Fibroblast of lung (primary cell): ENCODE results near the gene MARK4. TPM values are rescaled to one million over a fixed set of nuclear protein-coding genes. Genes with fewer than 3 reads are reported as not detected.

Experiments
- DNase-seq, 2 donors: peaks; one replicate each; pipeline versions ENCODE4 v3.0.0 to v3.0.0-alpha.2; 2010; ENCODE audit warnings: low read depth in 2 of 2
- H2AFZ ChIP-seq: 2 replicates; pipeline ENCODE4 v1.5.1; 2012; ENCODE audit warnings: low read length, control low read depth, inconsistent platforms
- H3K27ac ChIP-seq: 2 replicates; pipeline ENCODE4 v1.5.1; 2011; ENCODE audit warnings: low read length, control low read depth; ENCODE audit not compliant: insufficient read depth
- H3K27me3 ChIP-seq: 2 replicates; pipeline ENCODE4 v1.5.1; 2011; ENCODE audit warnings: mild to moderate bottlenecking, low read length; ENCODE audit not compliant: control insufficient read depth, insufficient read depth
- H3K36me3 ChIP-seq: 2 replicates; pipeline ENCODE4 v1.5.1; 2011; ENCODE audit warnings: low read length; ENCODE audit not compliant: control insufficient read depth, insufficient read depth
- H3K4me1 ChIP-seq: 2 replicates; pipeline ENCODE4 v1.5.1; 2011; ENCODE audit warnings: low read length; ENCODE audit not compliant: control insufficient read depth, insufficient read depth; ENCODE audit errors: extremely low read depth
- H3K4me2 ChIP-seq: 2 replicates; pipeline ENCODE4 v1.5.1; 2011; ENCODE audit warnings: low read length, control low read depth; ENCODE audit not compliant: insufficient read depth; ENCODE audit errors: extremely low read depth
- H3K4me3 ChIP-seq, 4 experiments: fragments of 200-600 bp in 1 of 4; sonication (generic) in 1 of 4; replicated peaks in 1 of 4; 2 replicates each; pipeline ENCODE4 v1.5.1; 2011 to 2016; ENCODE audit warnings: low read length in 4 of 4, low read depth in 3 of 4, mild to moderate bottlenecking in 3 of 4, control low read depth in 2 of 4, inconsistent platforms in 1 of 4, mixed read lengths in 1 of 4; ENCODE audit not compliant: insufficient read depth in 1 of 4; ENCODE audit errors: control extremely low read depth in 1 of 4
- H3K79me2 ChIP-seq: 2 replicates; pipeline ENCODE4 v1.5.1; 2012; ENCODE audit warnings: mild to moderate bottlenecking, low read length, inconsistent platforms; ENCODE audit not compliant: control insufficient read depth, insufficient read depth
- H3K9ac ChIP-seq: 2 replicates; pipeline ENCODE4 v1.5.1; 2011; ENCODE audit warnings: mild to moderate bottlenecking, low read length, control low read depth; ENCODE audit not compliant: insufficient read depth
- H3K9me3 ChIP-seq: 2 replicates; pipeline ENCODE4 v1.5.1; 2012; ENCODE audit warnings: low read depth, low read length; ENCODE audit not compliant: control insufficient read depth, insufficient read depth
- H4K20me1 ChIP-seq: 2 replicates; pipeline ENCODE4 v1.5.1; 2011; ENCODE audit warnings: low read length; ENCODE audit not compliant: control insufficient read depth, insufficient read depth; ENCODE audit errors: extremely low read depth
- CTCF ChIP-seq, 2 donors: IDR thresholded peaks in 1 of 2; conservative IDR thresholded peaks in 1 of 2; 1 replicate in 1 of 2; 2 replicates in 1 of 2; pipeline ENCODE4 v1.5.1; 2011 to 2012; ENCODE audit warnings: low read length in 2 of 2, control low read depth in 1 of 2, inconsistent platforms in 1 of 2, low read depth in 1 of 2, mild to moderate bottlenecking in 1 of 2
- EZH2 ChIP-seq: IDR thresholded peaks from 2 replicates; pipeline ENCODE4 v1.5.1; 2012; ENCODE audit warnings: low read length, control low read depth, mild to moderate bottlenecking; ENCODE audit errors: missing control alignments
- polyA plus RNA-seq, 2 donors: library from polyadenylated mRNA; depleted of rRNA in 1 of 2; stranded (reverse) in 1 of 2; unstranded in 1 of 2; fragments of >200 nt; gene quantifications; 2 replicates each; pipeline ENCODE4 v1.2.1, GENCODE V29; 2011 to 2012; ENCODE audit warnings: missing spikeins in 1 of 2
- total RNA-seq: library from RNA; depleted of rRNA; stranded (reverse); fragments of >200 nt; gene quantifications from 2 replicates; pipeline ENCODE4 v1.2.1, GENCODE V29; 2014

The MARK4 gene
- total and polyA plus RNA-seq, 2 donors (not counting 1 experiment from before 2014, with no cell fraction given), result 8.9 to 14.1 TPM

DNA sequence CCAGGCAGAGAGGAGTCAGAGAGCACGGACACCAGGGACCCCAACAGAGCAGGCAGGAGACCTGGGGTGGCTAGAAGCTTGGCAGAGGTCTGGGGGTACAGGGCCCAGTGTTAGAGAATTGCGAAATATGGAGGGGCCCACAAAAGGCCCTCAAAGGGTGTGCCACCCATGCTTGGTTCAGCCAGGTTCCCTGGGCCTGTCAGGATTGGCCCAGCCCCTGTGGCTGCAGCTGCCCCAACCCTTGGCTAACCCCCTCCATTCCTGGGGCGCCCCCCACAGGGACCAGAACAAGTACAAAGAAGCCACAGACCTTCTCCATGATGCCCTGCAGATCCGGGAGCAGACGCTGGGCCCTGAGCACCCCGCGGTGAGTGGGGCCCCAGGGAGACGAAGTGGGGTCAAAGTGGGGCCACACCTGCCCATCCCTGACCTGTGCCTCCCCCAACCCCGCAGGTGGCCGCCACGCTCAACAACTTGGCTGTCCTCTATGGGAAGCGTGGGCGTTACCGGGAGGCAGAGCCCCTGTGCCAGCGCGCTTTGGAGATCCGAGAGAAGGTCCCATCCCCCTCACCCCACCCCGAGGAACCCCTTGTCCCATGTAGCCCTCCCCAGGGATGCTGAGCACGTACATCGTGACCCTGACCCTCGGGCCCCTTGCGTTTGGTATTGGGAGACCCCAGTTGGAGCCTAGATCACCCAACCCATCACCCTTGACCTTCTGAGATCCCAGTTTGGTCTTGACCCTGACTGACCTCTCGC is 97.5 kb downstream of the MARK4 start:
- Histone ChIP-seq H3K79me2 (no peaks in the 10 kb centered on the region), H3K4me2 (no peak overlapping the region), H4K20me1 (no peaks in the 10 kb centered on the region), H3K27me3 (no peaks in the 10 kb centered on the region), H3K9ac (no peak overlapping the region), H3K4me3 (no peak overlapping the region), H3K27ac (no peak overlapping the region), H3K9me3 (no peaks in the 10 kb centered on the region), H3K36me3 (peaks cover 15% of the 10 kb centered on the region), H2AFZ (no peak overlapping the region), H3K4me1 (no peaks in the 10 kb centered on the region)
- DNase-seq, result no peak
- no peak for TF ChIP-seq EZH2
- no peak for TF ChIP-seq CTCF (conservative IDR thresholded peaks at IDR 0.05 in 1 of 2, IDR thresholded peaks at IDR 0.05 in 1 of 2; ENCODE audit: low read depth in 1 of 2, low read length in 2 of 2)

DNA sequence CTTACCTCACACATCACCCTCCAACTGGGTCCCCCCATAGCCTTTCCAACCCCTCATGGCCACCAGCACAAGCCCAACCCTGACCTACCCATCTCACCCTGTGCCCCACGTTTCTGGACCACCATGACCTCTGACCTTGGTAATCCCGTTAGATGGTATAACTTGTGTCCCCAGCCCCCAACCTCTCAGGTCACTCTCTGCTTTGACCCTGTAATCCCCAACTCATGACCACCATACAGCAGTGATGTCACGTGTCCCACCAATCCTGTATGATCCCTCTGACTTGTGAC is 98.0 kb downstream of the MARK4 start:
- H3K27ac ChIP-seq, result no peak overlapping the region
- no peak for TF ChIP-seq EZH2
- no peak for TF ChIP-seq CTCF (conservative IDR thresholded peaks at IDR 0.05 in 1 of 2, IDR thresholded peaks at IDR 0.05 in 1 of 2; ENCODE audit: low read depth in 1 of 2, low read length in 2 of 2)
- no peak overlapping the region for H3K4me3 ChIP-seq
- no peak overlapping the region for H3K4me2 ChIP-seq
- H3K79me2 ChIP-seq, result no peaks in the 10 kb centered on the region
- H3K9ac ChIP-seq, result no peak overlapping the region
- H4K20me1 ChIP-seq, result no peaks in the 10 kb centered on the region
- H3K9me3 ChIP-seq, result no peaks in the 10 kb centered on the region
- no peak overlapping the region for H2AFZ ChIP-seq
- H3K4me1 ChIP-seq, result no peaks in the 10 kb centered on the region
- H3K27me3 ChIP-seq, result no peaks in the 10 kb centered on the region
- no peak for DNase-seq
- H3K36me3 ChIP-seq, result peaks cover 17% of the 10 kb centered on the region

GRCh38 chr19:45349430-45349941 is 98.4 kb downstream of the MARK4 start:
- Histone ChIP-seq H4K20me1 (no peaks in the 10 kb centered on the region), H3K36me3 (peaks cover 20% of the 10 kb centered on the region), H3K9ac (no peak overlapping the region), H2AFZ (no peak overlapping the region), H3K4me2 (no peak overlapping the region), H3K79me2 (no peaks in the 10 kb centered on the region), H3K27ac (no peak overlapping the region), H3K9me3 (no peaks in the 10 kb centered on the region), H3K4me3 (no peak overlapping the region), H3K4me1 (no peaks in the 10 kb centered on the region), H3K27me3 (no peaks in the 10 kb centered on the region)
- DNase-seq, result no peak
- TF ChIP-seq EZH2 (no peak), CTCF (conservative IDR thresholded peaks at IDR 0.05 in 1 of 2, IDR thresholded peaks at IDR 0.05 in 1 of 2; ENCODE audit: low read depth in 1 of 2, low read length in 2 of 2) (no peak)
